Measurements from ENCODE around the gene CRYGN.

DNA sequence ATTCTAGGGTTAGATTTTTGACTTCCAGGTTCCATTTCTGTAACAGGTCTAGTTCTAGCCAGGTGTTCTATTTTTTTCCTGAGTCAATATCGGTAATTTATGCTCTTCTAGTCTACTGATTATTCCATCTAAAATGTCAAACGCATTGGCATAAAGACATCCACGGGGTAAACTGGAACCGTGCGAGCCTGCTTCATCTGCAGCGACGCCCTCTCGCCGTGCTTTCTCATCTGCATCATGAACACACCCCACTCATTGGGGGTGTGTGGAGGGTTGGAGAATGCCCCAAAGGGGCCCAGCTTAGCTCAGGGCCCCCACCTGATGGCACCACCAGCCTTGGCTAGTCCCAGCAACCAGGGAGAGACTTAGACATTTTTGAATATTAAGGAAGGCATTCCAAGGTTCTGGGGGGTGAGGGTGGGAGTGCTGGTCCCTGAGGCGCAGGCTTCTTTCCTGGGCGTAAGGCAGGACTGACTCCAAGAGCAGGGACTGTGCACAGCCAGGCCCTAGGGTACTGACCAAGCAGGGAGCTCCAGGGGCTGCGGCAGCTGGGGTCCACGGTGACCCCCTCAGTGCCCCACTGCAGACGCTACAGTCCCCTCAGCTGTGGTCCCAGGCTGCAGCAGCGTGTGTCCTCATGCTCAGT lies 12.9 kb upstream of the CRYGN start:
- TF ChIP-seq POLR2A (IDR thresholded peaks at IDR 0.05), result no peak
- no peak for TF ChIP-seq CTCF (IDR thresholded peaks at IDR 0.05)

Data from uterus (tissue), 2 donors.